CD14-positive monocyte (primary cell): Measurements from ENCODE around the gene IFITM2. TPM values are rescaled to one million over a fixed set of nuclear protein-coding genes. Genes with fewer than 3 reads are reported as not detected.

Experiments
- DNase-seq, 3 donors: peaks; one replicate each; pipeline ENCODE4 v3.0.0-alpha.2; 2011 to 2022
- H2AFZ ChIP-seq: 2 replicates; pipeline ENCODE4 v1.6.0; 2012; ENCODE audit warnings: mild to moderate bottlenecking, low read depth, low read length, inconsistent platforms; ENCODE audit not compliant: insufficient read depth, poor library complexity, severe bottlenecking
- H3K27ac ChIP-seq, 2 donors: 1 replicate in 1 of 2; 2 replicates in 1 of 2; pipeline ENCODE4 v1.5.1; 2012 to 2013; ENCODE audit warnings: low read length in 2 of 2, control low read depth in 1 of 2, inconsistent platforms in 1 of 2, low read depth in 1 of 2, mild to moderate bottlenecking in 1 of 2
- H3K27me3 ChIP-seq, 2 donors: one replicate each; pipeline versions ENCODE4 v1.6.0 to v1.6.1; 2011 to 2013; ENCODE audit warnings: low read length in 2 of 2; ENCODE audit not compliant: control insufficient read depth in 2 of 2, insufficient read depth in 2 of 2
- H3K36me3 ChIP-seq, 2 donors: replicated peaks in 1 of 2; 1 replicate in 1 of 2; 2 replicates in 1 of 2; pipeline versions ENCODE4 v1.5.1 to v1.6.1; 2012 to 2013; ENCODE audit warnings: low read length in 2 of 2, control low read depth in 1 of 2, inconsistent platforms in 1 of 2, mild to moderate bottlenecking in 1 of 2; ENCODE audit not compliant: insufficient read depth in 2 of 2, control insufficient read depth in 1 of 2
- H3K4me1 ChIP-seq, 2 donors: 1 replicate in 1 of 2; 2 replicates in 1 of 2; pipeline versions ENCODE4 v1.5.1 to v1.6.1; 2012 to 2013; ENCODE audit warnings: low read length in 2 of 2, control low read depth in 1 of 2, inconsistent platforms in 1 of 2, mild to moderate bottlenecking in 1 of 2, moderate library complexity in 1 of 2; ENCODE audit not compliant: insufficient read depth in 2 of 2, control insufficient read depth in 1 of 2
- H3K4me2 ChIP-seq: replicated peaks from 2 replicates; pipeline ENCODE3; 2012; ENCODE audit warnings: low read length, moderate library complexity, mild to moderate bottlenecking; ENCODE audit not compliant: poor library complexity, severe bottlenecking; ENCODE audit errors: extremely low read depth
- H3K4me3 ChIP-seq, 3 experiments: fragments of 200-600 bp in 1 of 3; sonication (generic) in 1 of 3; replicated peaks in 1 of 3; 1 replicate in 2 of 3; 2 replicates in 1 of 3; pipeline ENCODE4 v1.5.1; 2011 to 2013; ENCODE audit warnings: low read length in 3 of 3, mild to moderate bottlenecking in 3 of 3, control low read depth in 2 of 3, low read depth in 2 of 3, inconsistent platforms in 1 of 3, moderate library complexity in 1 of 3
- H3K79me2 ChIP-seq: 2 replicates; pipeline ENCODE4 v1.6.0; 2012; ENCODE audit warnings: mild to moderate bottlenecking, control low read depth, inconsistent platforms, low read length, moderate library complexity; ENCODE audit not compliant: insufficient read depth
- H3K9ac ChIP-seq: 2 replicates; pipeline ENCODE4 v1.6.0; 2017; ENCODE audit warnings: low read length, mild to moderate bottlenecking; ENCODE audit not compliant: insufficient read depth, poor library complexity, severe bottlenecking
- H3K9me3 ChIP-seq, 2 donors: replicated peaks in 1 of 2; 1 replicate in 1 of 2; 2 replicates in 1 of 2; pipeline versions ENCODE4 v1.5.1 to v1.6.1; 2012 to 2013; ENCODE audit warnings: low read length in 2 of 2, control low read depth in 1 of 2; ENCODE audit not compliant: control insufficient read depth in 1 of 2, insufficient read depth in 1 of 2
- H4K20me1 ChIP-seq: 2 replicates; pipeline ENCODE4 v1.6.0; 2012; ENCODE audit warnings: mild to moderate bottlenecking, low read length, control low read depth, moderate library complexity; ENCODE audit not compliant: insufficient read depth
- H3K27ac Mint-ChIP-seq, 7 donors: one replicate each; pipeline ENCODE4 v1.8.0; 2020; ENCODE audit warnings: mild to moderate bottlenecking in 7 of 7, mixed read lengths in 7 of 7, moderate library complexity in 6 of 7, inconsistent platforms in 2 of 7
- H3K27me3 Mint-ChIP-seq, 3 donors: one replicate each; pipeline ENCODE4 v1.8.0; 2021 to 2022; ENCODE audit warnings: low read depth in 3 of 3, mild to moderate bottlenecking in 3 of 3, mixed read lengths in 3 of 3, moderate library complexity in 3 of 3, inconsistent platforms in 1 of 3
- H3K36me3 Mint-ChIP-seq, 2 donors: one replicate each; pipeline ENCODE4 v1.8.0; 2020; ENCODE audit warnings: mixed read lengths in 2 of 2, inconsistent platforms in 1 of 2, mild to moderate bottlenecking in 1 of 2
- H3K4me1 Mint-ChIP-seq: one replicate; pipeline ENCODE4 v1.8.0; 2020; ENCODE audit warnings: mild to moderate bottlenecking, mixed read lengths
- H3K4me3 Mint-ChIP-seq, 2 donors: one replicate each; pipeline ENCODE4 v1.8.0; 2020; ENCODE audit warnings: mild to moderate bottlenecking in 2 of 2, mixed read lengths in 2 of 2, moderate library complexity in 1 of 2
- H3K9me3 Mint-ChIP-seq, 7 donors: one replicate each; pipeline ENCODE4 v1.8.0; 2020 to 2022; ENCODE audit warnings: mixed read lengths in 7 of 7, mild to moderate bottlenecking in 6 of 7, moderate library complexity in 6 of 7, inconsistent platforms in 2 of 7
- CTCF ChIP-seq: fragments of 200-600 bp; IDR thresholded peaks from one replicate; pipeline ENCODE4 v1.8.0; 2022; ENCODE audit warnings: antibody characterized with exemption, mild to moderate bottlenecking
- WGBS: methylation state at CpG from one replicate; pipeline ENCODE4 v1.1.5; 2013; ENCODE audit warnings: missing lambda C conversion rate; ENCODE audit not compliant: insufficient coverage; 5-methylcytosine and 5-hydroxymethylcytosine counted together
- intact Hi-C, 2 donors: fragments of 100-400 bp; cut with micrococcal nuclease; formaldehyde crosslinking; loops; one replicate each; pipeline versions ENCODE4 v1.15.0 to v1.15.1; 2023
- polyA plus RNA-seq, 3 donors: library from polyadenylated mRNA; depleted of rRNA in 1 of 3; unstranded in 2 of 3; stranded (reverse) in 1 of 3; fragments of 300-500 nt in 2 of 3; fragments of >200 nt in 1 of 3; fragmentation: Illumina TruSeq in 2 of 3; gene quantifications; 1 replicate in 2 of 3; 2 replicates in 1 of 3; pipeline ENCODE4 v1.2.3, GENCODE V29; 2012 to 2021

Gene IFITM2
- polyA plus RNA-seq, 3 donors = 625 to 1,147 (median 705) TPM

GRCh38 chr11:339963-340362 lies 32.3 kb downstream of the IFITM2 start:
- no peak overlapping the region for H3K4me3 Mint-ChIP-seq
- no peaks in the 10 kb centered on the region for H3K36me3 Mint-ChIP-seq
- Histone ChIP-seq H3K4me1 (peaks cover 16 to 17% of the 10 kb centered on the region in 2 donors), H3K4me2 (no peak overlapping the region), H3K4me3 (no peak overlapping the region), H3K27me3 (no peaks in the 10 kb centered on the region), H3K27ac (no peak overlapping the region), H3K36me3 (no peaks in the 10 kb centered on the region), H3K9ac (no peak overlapping the region), H3K9me3 (no peaks in the 10 kb centered on the region), H3K79me2 (no peaks in the 10 kb centered on the region), H2AFZ (no peak overlapping the region), H4K20me1 (no peaks in the 10 kb centered on the region)
- intact Hi-C loops = no loop called here
- H3K27ac Mint-ChIP-seq = no peak overlapping the region
- peaks cover 0 to 4% (median 0%) of the 10 kb centered on the region in 7 donors for H3K9me3 Mint-ChIP-seq
- H3K4me1 Mint-ChIP-seq = peaks cover 24% of the 10 kb centered on the region
- no peak for DNase-seq
- peaks cover 6 to 8% (median 7%) of the 10 kb centered on the region in 3 donors for H3K27me3 Mint-ChIP-seq
- no peak for TF ChIP-seq CTCF
- 100% methylated on average over 1 of the region's 2 CpGs for WGBS

DNA sequence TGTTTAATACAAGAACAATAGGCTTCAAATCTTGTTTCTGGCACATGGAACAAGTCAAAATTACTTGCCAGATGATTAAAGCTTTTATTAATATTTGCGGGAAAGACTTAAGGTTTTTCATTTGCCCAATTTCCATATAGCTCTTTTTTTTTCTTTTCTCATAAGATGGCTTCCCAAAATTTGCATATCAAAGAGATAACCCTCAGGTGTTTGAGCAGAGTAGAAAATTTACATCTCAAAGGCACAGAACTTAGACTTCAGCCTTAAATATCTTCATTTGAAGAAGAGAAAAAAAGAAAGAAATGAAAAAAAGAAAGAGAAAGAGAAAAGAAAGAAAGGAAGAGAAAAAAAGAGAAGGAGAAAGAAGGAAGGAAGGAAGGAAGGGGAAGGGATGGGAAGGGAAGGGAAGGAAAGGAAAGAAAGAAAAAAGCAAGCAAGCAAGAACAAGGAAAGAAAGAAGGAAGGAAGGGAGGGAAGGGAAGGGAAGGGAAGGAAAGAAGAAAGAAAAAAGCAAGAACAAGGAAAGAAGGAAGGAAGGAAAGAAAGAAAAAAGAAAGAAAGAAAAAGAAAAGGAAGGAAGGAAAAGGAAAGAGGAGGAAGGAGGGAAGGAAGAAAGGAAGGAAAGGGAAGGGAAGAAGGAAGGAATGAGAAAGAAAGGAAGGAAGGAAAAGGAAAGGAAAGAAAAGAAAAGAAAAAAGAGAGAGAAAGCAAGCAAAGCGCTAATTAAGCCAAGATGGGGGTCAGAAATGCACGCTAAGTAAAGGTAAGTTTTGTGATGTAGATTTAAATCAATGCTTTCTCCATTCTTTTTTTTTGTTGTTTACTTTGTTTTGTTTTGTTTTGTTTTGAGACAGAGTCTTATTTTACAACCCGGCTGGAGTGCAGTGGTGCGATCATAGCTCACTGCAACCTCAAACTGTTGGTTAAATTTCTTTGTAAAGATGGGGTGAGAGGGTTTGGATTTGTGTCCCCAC lies 33.2 kb downstream of the IFITM2 start:
- no peaks in the 10 kb centered on the region for H3K36me3 Mint-ChIP-seq
- intact Hi-C loops = no loop called here
- Histone ChIP-seq H3K79me2 (no peaks in the 10 kb centered on the region), H3K4me3 (no peak overlapping the region), H4K20me1 (no peaks in the 10 kb centered on the region), H3K36me3 (no peaks in the 10 kb centered on the region), H3K9ac (no peak overlapping the region), H3K4me1 (peaks cover 11% of the 10 kb centered on the region in 2 donors), H3K27me3 (no peaks in the 10 kb centered on the region), H2AFZ (no peak overlapping the region), H3K4me2 (no peak overlapping the region), H3K9me3 (no peaks in the 10 kb centered on the region), H3K27ac (no peak overlapping the region)
- H3K9me3 Mint-ChIP-seq = peaks cover 0 to 4% (median 0%) of the 10 kb centered on the region in 7 donors
- peak overlapping the region in 2 of 7 donors; percentile 35 to 47 for H3K27ac Mint-ChIP-seq
- peaks cover 19% of the 10 kb centered on the region for H3K4me1 Mint-ChIP-seq
- peaks cover 5 to 7% (median 7%) of the 10 kb centered on the region in 3 donors for H3K27me3 Mint-ChIP-seq
- no peak for TF ChIP-seq CTCF
- no peak for DNase-seq
- WGBS = 100% methylated on average over 3 of the region's 5 CpGs
- H3K4me3 Mint-ChIP-seq = peak overlapping the region in 1 of 2 donors; percentile 48
